Measurements from ENCODE around the gene FBXL4. TPM values are rescaled to one million over a fixed set of nuclear protein-coding genes. Genes with fewer than 3 reads are reported as not detected.
A peak's percentile ranks its signal among the peaks of the same experiment; 100 is the strongest.

Gene FBXL4
- total RNA-seq, 1 experiment from 2014 or later: 5.1 TPM

DNA sequence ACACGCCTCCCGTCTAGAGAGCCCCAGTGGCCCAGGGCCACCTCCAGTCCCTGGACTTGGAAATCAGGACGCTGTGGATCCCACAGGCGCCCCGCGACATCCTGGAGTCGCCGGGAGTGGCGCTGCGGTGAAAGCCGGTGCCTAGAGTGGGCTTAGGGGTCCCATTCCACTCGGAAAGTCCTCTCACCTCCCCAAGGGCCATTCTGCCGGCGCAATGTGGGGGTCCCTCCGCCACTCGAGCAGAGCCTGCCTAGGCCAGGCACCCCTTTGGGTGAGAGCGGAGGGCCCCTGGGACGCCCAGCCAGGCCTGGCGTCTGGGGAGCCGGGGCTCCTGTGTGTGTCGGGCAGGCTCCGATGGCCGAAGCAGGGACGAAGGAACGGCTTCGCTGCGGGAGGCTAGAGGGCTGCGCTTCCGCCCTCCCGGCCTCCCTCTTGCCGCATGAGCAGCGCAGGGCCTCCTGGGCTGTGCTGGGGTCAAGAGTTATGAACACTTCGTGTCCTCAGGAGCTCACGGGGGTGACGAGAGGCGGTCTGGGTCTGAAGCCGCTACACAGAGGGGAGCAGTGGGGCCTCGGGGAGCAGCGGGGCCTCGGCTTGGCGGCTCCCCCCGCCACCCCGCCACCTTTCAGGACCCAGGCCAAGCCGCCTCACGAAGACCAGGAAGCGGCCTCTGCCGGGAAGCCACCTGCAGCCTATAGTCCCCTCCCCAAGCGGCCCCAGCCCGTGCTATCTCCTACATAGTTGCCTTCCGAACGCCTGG is 99.8 kb downstream of the FBXL4 start:
- peak; percentile 63 for DNase-seq
- H3K18ac ChIP-seq (ENCODE audit: insufficient read length, low read depth, low read length): no peak overlapping the region
- H4K5ac ChIP-seq (ENCODE audit: insufficient read length, low read depth, low read length): no peak overlapping the region
- no peak overlapping the region for H3K9ac ChIP-seq (ENCODE audit: extremely low read depth, insufficient read length, low read length)
- Mint-ChIP-seq H3K4me3 (peak overlapping the region; percentile 49 to 70; a peak in 3 of 5 replicates), H3K27ac (no peak overlapping the region), H3K4me1 (peaks cover 19 to 20% of the 10 kb centered on the region in 2 experiments), H3K9me3 (no peaks in the 10 kb centered on the region; a peak in 1 of 5 replicates), H3K36me3 (ENCODE audit: insufficient read depth in 1 of 3, low read depth in 3 of 3) (no peaks in the 10 kb centered on the region; a peak in 1 of 7 replicates), H3K27me3 (ENCODE audit: low read depth) (peaks cover 82% of the 10 kb centered on the region)
- H3K56ac ChIP-seq (ENCODE audit: insufficient read length, low read depth, low read length): no peak overlapping the region
- H3K27me3 ChIP-seq (ENCODE audit: insufficient read depth, low read length): peaks cover 19% of the 10 kb centered on the region
- no peak overlapping the region for H3K4ac ChIP-seq (ENCODE audit: low read depth, low read length)
- H2BK5ac ChIP-seq (ENCODE audit: insufficient read length, low read length): no peak overlapping the region
- H3K79me2 ChIP-seq (ENCODE audit: insufficient read depth, low read length): no peaks in the 10 kb centered on the region
- no peak overlapping the region for H3K27ac ChIP-seq (ENCODE audit: insufficient read length, low read depth, low read length)
- no peaks in the 10 kb centered on the region for H4K20me1 ChIP-seq (ENCODE audit: control insufficient read depth, insufficient read depth, insufficient read length)
- peaks cover 13% of the 10 kb centered on the region for H3K23me2 ChIP-seq (ENCODE audit: insufficient read length, low read depth, low read length, poor library complexity, severe bottlenecking)
- no CpG with 5 or more reads among the region's 51 CpGs for WGBS (ENCODE audit: extremely low coverage, insufficient read length, low lambda C conversion rate)
- H3K79me1 ChIP-seq (ENCODE audit: insufficient read depth, low read depth, low read length, poor library complexity, severe bottlenecking): no peaks in the 10 kb centered on the region
- H4K91ac ChIP-seq (ENCODE audit: insufficient read length, low read depth, low read length): no peak overlapping the region
- no peak overlapping the region for H3K4me2 ChIP-seq (ENCODE audit: insufficient read depth, insufficient read length, low read length)
- H3K4me1 ChIP-seq (ENCODE audit: insufficient read depth, low read length): no peaks in the 10 kb centered on the region
- H2BK20ac ChIP-seq (ENCODE audit: low read depth, low read length, poor library complexity, severe bottlenecking): no peak overlapping the region
- H3K9me3 ChIP-seq (ENCODE audit: control insufficient read depth, low read depth, low read length): no peaks in the 10 kb centered on the region
- H2BK15ac ChIP-seq (ENCODE audit: low read depth, low read length): no peak overlapping the region
- no peak overlapping the region for H4K8ac ChIP-seq (replicated peaks; ENCODE audit: insufficient read length, low read depth, low read length)
- H3K14ac ChIP-seq (ENCODE audit: insufficient read depth, low read length): 0 out of 2 replicates have a peak overlapping the region, but pooled peaks have one; percentile 34
- no peak overlapping the region for H3K23ac ChIP-seq (ENCODE audit: insufficient read length, low read depth, low read length)
- H2BK12ac ChIP-seq (ENCODE audit: insufficient read length, low read depth, low read length): no peak overlapping the region
- no peak overlapping the region for H2AK5ac ChIP-seq (ENCODE audit: insufficient read length, low read length)
- H3T11ph ChIP-seq (ENCODE audit: low read length): no peak overlapping the region
- no peak overlapping the region for H2AFZ ChIP-seq (ENCODE audit: low read length)
- no peak overlapping the region for H2BK120ac ChIP-seq (ENCODE audit: low read depth, low read length, poor library complexity, severe bottlenecking)
- no peak; the same call in 2 of the 3 replicates for TF ChIP-seq CTCF (conservative IDR thresholded peaks at IDR 0.05)

Measured in H9 (cell line).